NCI-H526 treated with DMSO at 0.1 percent for 48 hours (cell line): ENCODE results near the gene EXOC7.
"Not testable (repeated sequence)": the region's sequence is repeated elsewhere in the genome, so short reads cannot be mapped to it uniquely, and the experiment has no call there.

ENCODE experiments used
- DNase-seq: peaks from one replicate; lab custom pipeline; 2025; lab: John Stamatoyannopoulos, UW

Gene EXOC7

DNA sequence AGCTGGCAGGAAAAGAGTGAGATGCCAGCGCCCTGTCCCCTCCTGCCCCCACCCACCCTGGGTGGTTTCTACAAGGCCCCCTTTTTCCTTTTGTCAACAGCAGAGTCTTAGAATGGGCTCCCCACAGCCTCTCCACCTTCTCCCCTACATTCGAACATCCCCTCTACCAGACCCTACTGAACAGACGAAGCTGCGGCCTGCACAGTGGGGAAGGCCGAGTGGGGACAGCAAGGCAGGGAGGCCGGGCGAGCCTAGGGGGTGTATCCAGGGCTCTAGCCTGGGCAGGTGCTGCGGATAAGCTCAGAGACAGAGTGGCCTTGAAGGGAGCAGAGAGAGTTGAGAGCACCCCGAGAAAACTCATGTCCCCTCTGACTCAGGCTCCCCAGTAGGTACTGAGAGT is 17.2 kb downstream of the EXOC7 start:
- no peak for DNase-seq

DNA sequence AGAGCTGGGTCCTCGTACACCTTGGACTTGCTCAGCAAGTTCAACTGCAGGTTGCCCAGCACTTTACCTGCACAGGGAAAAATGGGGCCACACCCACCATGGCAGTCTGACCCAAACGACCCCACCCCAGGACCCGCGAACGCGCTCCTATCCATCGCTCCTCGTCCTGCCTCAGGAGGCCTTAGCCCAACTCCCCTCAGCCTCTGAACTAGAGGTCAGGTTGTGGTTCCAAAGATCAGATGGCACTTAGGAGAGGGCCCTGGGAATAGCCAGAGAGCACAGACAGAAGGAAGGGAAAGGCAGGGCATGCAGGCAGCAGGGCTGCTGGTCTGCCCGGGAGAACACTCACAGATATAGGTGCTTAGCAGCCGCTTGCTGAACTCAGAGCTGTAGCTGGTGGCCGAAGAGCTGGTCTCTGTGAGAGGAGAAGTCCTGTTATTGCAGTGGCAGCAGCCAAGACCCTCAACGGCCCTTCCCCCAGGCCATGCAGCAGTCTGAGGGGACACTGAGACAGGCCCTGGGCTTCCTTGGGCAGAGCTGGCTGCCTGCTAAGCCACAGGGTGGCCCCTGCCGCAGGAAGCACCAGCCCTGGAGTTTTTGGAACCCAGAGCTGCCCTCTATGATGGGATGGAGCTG is 17.7 kb downstream of the EXOC7 start:
- no peak for DNase-seq

GRCh38 chr17:76085066-76085730 is 18.4 kb downstream of the EXOC7 start:
- no peak for DNase-seq

- DNase-seq, result no peak
These were observed 19.9 kb downstream of the EXOC7 start for GRCh38 chr17:76083536-76084182.

- DNase-seq, result no peak
These were observed 21.0 kb downstream of the EXOC7 start for GRCh38 chr17:76082326-76083251.

DNA sequence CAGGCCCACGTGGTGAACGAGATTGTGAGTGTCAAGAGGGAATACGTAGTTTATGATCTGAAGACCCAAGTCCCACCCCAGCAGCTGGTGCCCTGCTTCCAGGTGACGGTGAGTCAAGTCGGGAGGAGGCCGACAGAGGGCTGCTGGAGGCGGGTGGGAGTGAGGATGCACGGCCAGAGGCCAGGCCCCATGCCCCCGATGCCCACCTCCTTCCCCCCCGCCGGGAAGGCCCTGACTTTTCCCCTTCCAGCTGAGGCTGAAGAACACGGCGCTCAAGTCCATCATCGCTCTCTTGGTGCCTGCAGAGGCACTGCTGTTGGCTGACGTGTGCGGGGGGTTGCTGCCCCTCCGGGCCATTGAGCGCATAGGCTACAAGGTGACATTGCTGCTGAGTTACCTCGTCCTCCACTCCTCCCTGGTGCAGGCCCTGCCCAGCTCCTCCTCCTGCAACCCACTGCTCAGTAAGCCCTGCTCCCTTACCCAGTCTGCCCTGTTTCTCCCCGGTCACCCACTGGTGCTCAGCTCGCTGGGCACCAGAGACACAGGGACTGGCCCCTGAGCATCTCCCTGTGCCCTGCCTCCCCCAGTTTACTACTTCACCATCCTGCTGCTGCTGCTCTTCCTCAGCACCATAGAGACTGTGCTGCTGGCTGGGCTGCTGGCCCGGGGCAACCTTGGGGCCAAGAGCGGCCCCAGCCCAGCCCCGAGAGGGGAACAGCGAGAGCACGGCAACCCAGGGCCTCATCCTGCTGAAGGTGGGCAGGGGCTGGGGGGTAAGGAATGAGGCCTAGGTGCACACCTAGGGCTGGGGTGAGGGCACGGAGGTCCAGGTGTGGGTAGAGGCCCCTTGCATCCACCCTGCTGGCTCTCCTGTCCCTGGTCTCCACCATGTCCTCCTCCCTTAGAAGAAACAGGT is 22.0 kb downstream of the EXOC7 start:
- DNase-seq, result no peak

DNA sequence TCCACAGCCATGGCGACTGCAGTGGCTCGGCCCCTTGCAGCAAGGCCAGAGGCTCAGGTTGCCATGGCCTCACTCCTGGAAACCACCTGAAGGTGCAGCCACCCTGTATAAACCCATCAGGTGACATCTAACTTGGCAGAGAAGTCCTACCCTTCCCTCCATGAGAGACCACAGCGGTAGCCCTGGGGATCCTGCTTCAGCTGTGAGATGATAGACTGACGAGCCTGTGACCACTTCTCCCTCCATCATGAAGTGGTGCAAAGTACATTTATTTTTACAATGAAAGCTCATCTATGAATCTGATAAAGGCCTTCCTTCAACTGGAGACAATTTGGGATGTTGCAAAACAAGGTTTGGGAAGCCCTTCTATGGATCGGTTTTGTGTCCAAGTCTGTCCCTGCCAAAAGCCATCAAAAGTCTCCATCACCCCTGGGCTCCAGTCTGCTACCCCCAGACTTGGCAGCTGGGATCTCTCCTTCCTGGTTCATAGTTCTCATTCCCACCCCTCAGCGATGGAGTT is 22.8 kb downstream of the EXOC7 start:
- no peak for DNase-seq

DNA sequence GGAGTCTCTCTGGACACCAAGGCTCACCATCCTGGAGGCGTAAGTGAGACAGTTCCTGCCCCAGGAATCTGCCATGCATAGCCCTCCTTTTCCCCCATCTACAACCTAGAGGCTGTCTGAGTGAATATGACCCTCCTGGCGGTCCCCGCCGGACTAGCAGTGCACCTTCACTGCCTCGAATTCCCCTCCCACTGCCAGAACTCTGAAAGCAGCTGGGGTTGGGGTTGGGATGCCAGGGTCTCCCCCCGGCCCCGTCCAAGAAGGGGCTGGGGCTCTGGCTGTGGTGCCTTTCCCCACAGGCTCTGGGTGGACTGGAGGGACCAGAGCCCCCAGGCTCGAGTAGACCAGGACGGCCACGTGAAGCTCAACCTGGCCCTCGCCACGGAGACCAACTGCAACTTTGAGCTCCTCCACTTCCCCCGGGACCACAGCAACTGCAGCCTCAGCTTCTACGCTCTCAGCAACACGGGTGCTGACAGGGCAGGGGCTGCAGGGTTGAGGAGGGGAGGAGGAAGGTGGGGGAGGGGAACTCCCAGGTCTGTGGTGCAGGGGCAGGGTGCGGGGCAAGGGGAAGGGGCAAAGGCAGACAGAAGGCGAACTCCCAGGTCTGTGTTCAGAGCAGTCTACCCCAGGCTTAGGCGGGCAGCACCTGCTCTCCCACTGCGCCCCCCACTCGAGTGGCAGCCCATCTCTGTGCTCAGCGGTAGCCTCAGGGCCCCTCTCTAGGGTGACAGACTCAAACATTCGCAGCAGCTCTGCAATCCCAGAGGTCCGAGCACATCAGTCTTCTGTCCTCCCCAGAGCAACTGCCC is 23.4 kb downstream of the EXOC7 start:
- no peak for DNase-seq

- DNase-seq, result no peak
These were observed 24.0 kb downstream of the EXOC7 start for GRCh38 chr17:76079535-76079955.

- no peak for DNase-seq
These were observed 24.6 kb downstream of the EXOC7 start, which contains the start of gene ZACN for GRCh38 chr17:76078860-76079534. TSS of gene ZACN (plus strand) at chr17:76079182. CDS start at chr17:76079265, 83 bp downstream.

GRCh38 chr17:76078370-76078769 is 25.2 kb downstream of the EXOC7 start:
- DNase-seq, result not testable (repeated sequence)

DNA sequence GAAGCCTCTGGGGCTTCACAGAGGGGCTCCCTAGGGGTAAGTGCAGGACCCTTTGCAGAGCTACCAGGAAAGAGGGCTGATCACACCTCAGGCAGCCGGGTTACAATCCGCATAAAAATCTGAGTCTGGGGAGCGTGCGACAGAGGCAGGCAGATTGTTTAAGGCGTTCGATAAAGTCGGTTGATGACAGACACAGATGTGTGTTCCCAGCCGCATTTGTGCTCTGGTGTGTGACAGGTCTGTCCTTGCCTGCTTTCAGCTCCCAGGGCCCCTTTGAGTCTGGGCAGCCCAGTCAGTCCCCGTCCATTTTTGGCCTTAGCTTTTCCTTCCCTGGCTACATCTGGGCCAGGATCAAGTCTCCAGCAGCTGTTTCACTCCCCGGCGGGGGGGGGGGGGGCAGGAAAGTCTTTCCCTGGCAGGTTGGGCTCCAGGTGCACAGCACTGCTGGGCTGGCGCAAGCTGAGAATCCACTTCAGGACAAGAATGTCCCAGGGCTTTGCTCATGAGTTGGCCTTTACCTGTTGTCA is 25.9 kb downstream of the EXOC7 start:
- no peak for DNase-seq

GRCh38 chr17:76076765-76077583 is 26.6 kb downstream of the EXOC7 start:
- DNase-seq, result no peak

DNA sequence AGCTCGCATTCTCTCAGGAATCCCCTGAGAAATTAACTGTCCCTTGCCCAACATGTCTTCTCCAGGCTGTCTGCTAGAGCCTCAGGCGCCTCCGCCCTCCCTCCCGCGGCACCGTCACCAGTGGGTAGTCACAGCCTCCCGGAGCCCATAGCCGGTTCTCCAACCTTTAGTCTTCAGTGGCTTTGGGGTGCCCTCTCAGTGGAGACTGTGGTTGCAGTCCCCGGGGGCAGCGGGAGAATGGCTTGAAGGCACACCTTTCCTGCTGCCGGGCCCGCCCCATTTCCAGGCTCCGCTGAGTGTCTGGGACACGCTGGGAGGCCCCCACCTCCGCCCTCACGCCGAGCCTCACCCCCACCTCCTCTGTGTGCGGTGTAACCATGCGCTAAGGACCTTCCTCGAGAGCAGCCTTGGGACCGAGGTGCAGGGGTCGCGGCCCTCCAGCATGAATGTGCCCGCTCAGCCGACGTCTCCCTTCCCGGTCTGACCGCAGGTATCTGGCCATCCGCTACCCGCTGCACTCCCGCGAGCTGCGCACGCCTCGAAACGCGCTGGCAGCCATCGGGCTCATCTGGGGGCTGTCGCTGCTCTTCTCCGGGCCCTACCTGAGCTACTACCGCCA is 27.3 kb downstream of the EXOC7 start:
- DNase-seq, result no peak

DNA sequence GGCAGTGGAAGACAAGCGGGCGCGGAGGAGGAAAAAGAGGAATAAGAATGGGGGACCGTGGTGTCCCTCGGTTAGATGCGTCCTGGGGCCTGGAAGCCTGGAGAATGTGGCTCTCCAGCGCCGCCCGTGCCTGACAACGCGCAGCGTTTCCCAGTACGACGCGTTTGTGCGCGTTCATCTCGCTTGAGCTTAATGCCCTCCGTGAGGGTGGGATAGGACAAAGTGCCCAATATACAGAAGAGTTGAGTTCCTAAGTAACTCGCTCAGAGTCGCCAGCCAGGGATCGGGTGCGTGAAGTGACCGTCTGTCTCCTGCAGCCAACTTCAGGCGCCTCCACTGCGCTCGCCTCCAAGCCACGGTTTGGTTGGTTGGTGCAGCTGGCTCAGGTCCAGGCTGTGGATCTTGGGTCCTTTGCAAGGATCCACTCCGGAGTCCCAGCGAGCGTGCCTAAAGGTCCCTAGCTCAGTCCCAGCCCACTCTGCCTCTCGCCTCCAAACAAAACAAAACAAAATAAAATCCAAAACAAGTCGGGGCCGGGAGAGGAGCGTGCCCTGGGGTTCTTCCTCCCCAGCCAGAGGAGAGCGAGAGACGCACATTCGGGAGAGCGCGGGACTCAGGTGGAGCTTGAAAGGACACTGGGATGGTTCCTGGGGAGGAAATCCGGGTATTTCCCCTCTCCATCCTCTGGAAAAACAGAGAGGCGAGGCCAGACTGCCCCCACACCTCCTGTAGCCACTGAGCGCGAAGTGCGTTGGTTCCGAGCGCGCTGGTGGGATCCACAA is 28.0 kb downstream of the EXOC7 start:
- DNase-seq, result no peak

- DNase-seq, result no peak
These were observed 28.9 kb downstream of the EXOC7 start, which contains the start of gene GALR2 for GRCh38 chr17:76074390-76075363. TSS of gene GALR2 (plus strand) at chr17:76074781. CDS start at chr17:76074884, 103 bp downstream.
